Stomach (tissue), 9 donors: ENCODE results near the gene FAAP20. TPM values are rescaled to one million over a fixed set of nuclear protein-coding genes. Genes with fewer than 3 reads are reported as not detected.

Experiments
- DNase-seq, 2 donors: peaks; one replicate each; pipeline versions ENCODE4 v3.0.0 to v3.0.0-alpha.2; 2013 to 2019
- H3K27ac ChIP-seq, 5 donors: fragments of 200-600 bp in 4 of 5; sonication (generic) in 4 of 5; one replicate each; pipeline ENCODE4 v1.5.1; 2013 to 2019; ENCODE audit warnings: mild to moderate bottlenecking in 1 of 5, moderate library complexity in 1 of 5
- H3K27me3 ChIP-seq, 3 donors: fragments of 200-600 bp; sonication (generic); one replicate each; pipeline ENCODE4 v1.5.1; 2017 to 2019; ENCODE audit warnings: mixed run types in 1 of 3
- H3K36me3 ChIP-seq, 4 donors: fragments of 200-600 bp; sonication (generic); 1 replicate in 3 of 4; 2 replicates in 1 of 4; pipeline ENCODE4 v1.5.1; 2016 to 2019
- H3K4me1 ChIP-seq, 4 donors: fragments of 200-600 bp; sonication (generic); one replicate each; pipeline ENCODE4 v1.5.1; 2016 to 2019
- H3K4me3 ChIP-seq, 4 donors: fragments of 200-600 bp; sonication (generic) in 3 of 4; one replicate each; pipeline ENCODE4 v1.5.1; 2016 to 2019; ENCODE audit warnings: mild to moderate bottlenecking in 1 of 4
- H3K9me3 ChIP-seq, 4 donors: fragments of 200-600 bp; sonication (generic); one replicate each; pipeline ENCODE4 v1.5.1; 2016 to 2019
- EP300 ChIP-seq: sonication (generic); formaldehyde crosslinking; IDR thresholded peaks from one replicate; pipeline ENCODE4 v1.6.1; 2017; ENCODE audit warnings: antibody characterized with exemption
- POLR2A ChIP-seq, 4 donors: fragments of 450-650 bp; IDR thresholded peaks; one replicate each; pipeline ENCODE4 v1.6.1; 2016; ENCODE audit warnings: antibody characterized with exemption in 4 of 4, control low read depth in 2 of 4, mild to moderate bottlenecking in 1 of 4, moderate library complexity in 1 of 4
- POLR2AphosphoS5 ChIP-seq, 3 donors: sonication (generic); formaldehyde crosslinking; IDR thresholded peaks; one replicate each; pipeline ENCODE4 v1.6.1; 2016; ENCODE audit warnings: antibody characterized with exemption in 3 of 3
- WGBS, 5 donors: extraction: QIAGEN DNeasy Blood & Tissue Kit in 3 of 5; methylation state at CpG; one replicate each; pipeline versions ENCODE4 v1.1.5 to v1.1.7; 2013 to 2018; 5-methylcytosine and 5-hydroxymethylcytosine counted together
- intact Hi-C: fragments of 100-400 bp; cut with DNase I; formaldehyde crosslinking; loops from one replicate; pipeline ENCODE4 v1.15.1; 2023; ENCODE audit warnings: low total_unique reads
- polyA plus RNA-seq, 3 donors: library from polyadenylated mRNA; stranded (reverse); fragments of 200-250 nt; gene quantifications; one replicate each; pipeline ENCODE4 v1.2.3, GENCODE V29; 2013
- total RNA-seq, 5 donors: library from RNA; depleted of rRNA; stranded (reverse); fragments of >200 nt; gene quantifications; one replicate each; pipeline versions ENCODE4 v1.1.0 to v1.2.3, GENCODE V29; 2014 to 2016
- TF ChIP-seq, protein P1 (sequence below), 7 experiments: fragments of 450-650 bp in 4 of 7; fragments of 200-600 bp in 3 of 7; sonication (generic) in 3 of 7; IDR thresholded peaks; one replicate each; pipeline ENCODE4 v1.5.1; 2016 to 2019; ENCODE audit warnings: antibody characterized with exemption in 7 of 7, control low read depth in 2 of 7, mild to moderate bottlenecking in 1 of 7
- donor health status: healthy with polysubstance abuse.
- donor health status: Bipolar disorder and iron deficiency.
- donor health status: healthy.

Gene FAAP20
- total and polyA plus RNA-seq, 8 donors: 8.2 to 170 (median 67.1) TPM

DNA sequence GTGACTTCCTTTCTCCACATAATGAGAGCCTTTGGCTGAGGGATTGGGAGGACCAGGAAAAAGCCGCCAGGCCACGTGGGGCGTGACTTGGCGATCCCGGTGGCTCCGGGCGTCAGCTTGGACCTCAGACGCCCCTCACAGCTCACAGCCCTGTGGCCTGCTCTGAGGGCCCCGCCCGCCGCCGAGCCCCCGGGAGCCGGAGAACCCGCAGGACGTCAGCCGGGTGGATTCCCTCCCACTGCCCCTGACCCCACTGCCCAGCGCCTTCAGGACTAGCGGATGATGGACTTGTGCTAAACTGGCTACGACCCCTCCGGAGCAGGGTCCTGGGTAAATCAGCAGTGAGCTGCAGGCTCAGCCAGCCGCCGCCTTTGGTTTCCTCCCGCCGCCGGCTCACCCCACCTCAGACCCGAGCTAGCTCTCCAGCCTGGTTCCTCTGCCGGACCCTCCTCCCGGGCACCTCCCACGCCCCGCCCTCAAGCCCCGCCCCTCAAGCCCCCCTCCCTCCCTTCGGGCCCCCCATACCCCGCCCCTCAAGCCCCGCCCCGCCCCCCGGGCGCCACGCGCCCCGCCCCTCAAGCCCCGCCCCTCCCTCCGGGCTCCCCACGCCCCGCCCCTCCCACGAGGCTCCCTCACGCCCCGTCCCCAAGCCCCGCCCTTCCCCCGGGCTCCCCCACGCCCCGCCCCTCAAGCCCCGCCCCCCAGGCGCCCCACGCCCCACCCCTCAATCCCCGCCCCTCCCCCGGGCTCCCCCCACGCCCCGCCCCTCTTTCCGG is 10.0 kb upstream of the FAAP20 start:
- intact Hi-C loops: loop anchor here (10.0 kb wide), 1 partner anchor 100 kb away; no protein-coding TSS in a partner anchor
- TF ChIP-seq POLR2A (IDR thresholded peaks at IDR 0.05): no peak
- TF ChIP-seq POLR2AphosphoS5 (IDR thresholded peaks at IDR 0.05): peak in 2 of 3 donors; percentile 26 to 29
- 1 to 4% (median 3%) methylated on average over 19 to 51 of the region's 60 CpGs for WGBS, 5 donors
- peak; percentile 64 to 94 for DNase-seq
- H3K9me3 ChIP-seq: no peaks in the 10 kb centered on the region
- no peaks in the 10 kb centered on the region for H3K36me3 ChIP-seq
- no peaks in the 10 kb centered on the region for H3K27me3 ChIP-seq
- H3K4me1 ChIP-seq: peaks cover 66 to 83% (median 78%) of the 10 kb centered on the region in 4 donors
- H3K27ac ChIP-seq: peak overlapping the region; percentile 85 to 93 (median 91)
- H3K4me3 ChIP-seq: peak overlapping the region; percentile 48 to 57 (median 51)

DNA sequence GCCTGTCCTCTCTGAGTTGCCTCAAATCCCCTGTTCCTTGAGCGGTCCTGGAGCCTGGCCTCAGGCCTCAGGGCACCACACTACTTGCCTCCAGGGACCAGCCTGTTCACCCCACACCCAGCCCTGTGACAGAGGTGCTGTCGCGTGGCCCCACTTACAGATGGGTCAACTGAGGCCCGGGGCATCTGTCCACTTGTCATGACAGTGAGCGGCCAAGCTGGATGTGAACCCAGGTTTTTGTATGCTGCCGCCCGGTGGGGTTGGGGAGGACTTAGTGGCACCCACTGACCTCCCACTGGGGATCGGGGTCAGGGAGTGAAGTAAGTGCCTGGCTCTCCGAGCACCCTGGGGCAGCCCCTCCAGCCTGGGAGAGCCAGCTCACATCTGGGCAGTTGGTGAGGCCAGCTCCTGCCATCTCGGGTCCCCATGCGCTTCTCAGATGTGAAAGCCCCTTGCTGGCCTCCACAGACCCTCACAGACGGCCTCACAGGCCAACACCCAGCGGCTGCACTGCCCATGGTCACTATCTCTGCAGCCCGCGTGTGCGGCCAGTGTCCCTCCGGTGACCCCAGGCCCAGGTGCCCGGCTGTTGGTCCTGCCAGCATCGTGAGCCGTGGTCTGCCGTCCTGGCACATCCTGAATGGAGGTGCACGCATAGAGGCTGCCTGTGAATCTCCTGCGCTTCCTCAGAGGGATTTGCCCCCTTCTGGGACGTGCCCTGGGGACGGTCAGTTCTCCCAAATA is 9.3 kb upstream of the FAAP20 start:
- Histone ChIP-seq H3K36me3 (no peaks in the 10 kb centered on the region), H3K4me1 (peaks cover 64 to 83% (median 77%) of the 10 kb centered on the region in 4 donors), H3K27me3 (no peaks in the 10 kb centered on the region), H3K9me3 (no peaks in the 10 kb centered on the region), H3K27ac (peak overlapping the region; percentile 85 to 92 (median 89)), H3K4me3 (peak overlapping the region; percentile 48 to 57 (median 51))
- no peak for TF ChIP-seq POLR2AphosphoS5 (IDR thresholded peaks at IDR 0.05)
- TF ChIP-seq, protein P1, sequence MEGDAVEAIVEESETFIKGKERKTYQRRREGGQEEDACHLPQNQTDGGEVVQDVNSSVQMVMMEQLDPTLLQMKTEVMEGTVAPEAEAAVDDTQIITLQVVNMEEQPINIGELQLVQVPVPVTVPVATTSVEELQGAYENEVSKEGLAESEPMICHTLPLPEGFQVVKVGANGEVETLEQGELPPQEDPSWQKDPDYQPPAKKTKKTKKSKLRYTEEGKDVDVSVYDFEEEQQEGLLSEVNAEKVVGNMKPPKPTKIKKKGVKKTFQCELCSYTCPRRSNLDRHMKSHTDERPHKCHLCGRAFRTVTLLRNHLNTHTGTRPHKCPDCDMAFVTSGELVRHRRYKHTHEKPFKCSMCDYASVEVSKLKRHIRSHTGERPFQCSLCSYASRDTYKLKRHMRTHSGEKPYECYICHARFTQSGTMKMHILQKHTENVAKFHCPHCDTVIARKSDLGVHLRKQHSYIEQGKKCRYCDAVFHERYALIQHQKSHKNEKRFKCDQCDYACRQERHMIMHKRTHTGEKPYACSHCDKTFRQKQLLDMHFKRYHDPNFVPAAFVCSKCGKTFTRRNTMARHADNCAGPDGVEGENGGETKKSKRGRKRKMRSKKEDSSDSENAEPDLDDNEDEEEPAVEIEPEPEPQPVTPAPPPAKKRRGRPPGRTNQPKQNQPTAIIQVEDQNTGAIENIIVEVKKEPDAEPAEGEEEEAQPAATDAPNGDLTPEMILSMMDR (IDR thresholded peaks at IDR 0.05): no peak
- no peak for TF ChIP-seq POLR2A (IDR thresholded peaks at IDR 0.05)
- TF ChIP-seq EP300: no peak
- intact Hi-C loops: loop anchor here (10.0 kb wide), 1 partner anchor 101 kb away; no protein-coding TSS in a partner anchor
- no peak for DNase-seq
- 54 to 72% (median 59%) methylated on average over 13 to 25 of the region's 25 CpGs for WGBS, 5 donors

DNA sequence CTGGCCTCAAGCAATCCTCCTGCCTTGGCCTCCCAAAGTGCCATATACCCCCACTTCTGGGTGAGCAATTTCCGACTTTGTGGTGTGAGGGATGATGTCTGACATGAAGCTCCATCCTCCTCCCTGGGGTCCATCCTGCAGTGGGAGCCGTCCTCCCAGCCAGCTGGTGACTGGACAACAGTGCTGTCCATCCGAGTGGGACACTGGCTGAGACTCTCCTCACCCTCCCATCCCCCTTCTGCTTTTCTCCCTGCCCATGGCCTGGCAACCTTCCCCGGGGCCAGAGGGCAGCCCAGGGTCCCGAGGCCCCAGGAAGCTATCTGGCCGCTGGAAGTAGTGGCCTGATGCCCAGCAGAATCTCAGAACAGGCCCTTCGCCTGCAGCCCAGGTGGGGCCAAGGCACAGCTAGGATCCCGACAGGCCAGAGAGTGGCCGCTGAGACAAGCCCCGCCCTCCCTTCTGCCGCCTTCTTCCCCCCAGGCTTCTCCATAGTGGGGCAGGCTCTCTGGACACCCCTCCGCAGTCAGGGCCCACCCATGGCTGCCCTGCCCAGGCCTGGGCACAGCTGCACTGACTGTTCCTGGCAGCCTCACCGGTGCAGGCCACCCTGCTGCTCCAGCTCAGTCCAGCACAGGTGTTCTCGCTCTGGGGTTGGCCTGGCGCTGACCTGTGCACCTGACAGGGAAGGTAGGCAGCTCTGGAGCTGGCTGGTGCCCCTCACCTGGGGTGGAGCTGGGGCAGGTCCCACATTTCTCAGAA is 8.4 kb upstream of the FAAP20 start:
- Histone ChIP-seq H3K36me3 (no peaks in the 10 kb centered on the region), H3K9me3 (no peaks in the 10 kb centered on the region), H3K27ac (peak overlapping the region; percentile 85 to 92 (median 89)), H3K27me3 (no peaks in the 10 kb centered on the region), H3K4me1 (peaks cover 60 to 82% (median 76%) of the 10 kb centered on the region in 4 donors), H3K4me3 (no peak overlapping the region)
- intact Hi-C loops: loop anchor here (10.0 kb wide), 1 partner anchor 102 kb away; no protein-coding TSS in a partner anchor
- no peak for TF ChIP-seq POLR2A (IDR thresholded peaks at IDR 0.05)
- TF ChIP-seq, protein P1 (IDR thresholded peaks at IDR 0.05): no peak
- no peak for TF ChIP-seq EP300
- 68 to 89% (median 73%) methylated on average over 11 to 15 of the region's 15 CpGs for WGBS, 5 donors
- DNase-seq: peak in 1 of 2 donors; percentile 71

DNA sequence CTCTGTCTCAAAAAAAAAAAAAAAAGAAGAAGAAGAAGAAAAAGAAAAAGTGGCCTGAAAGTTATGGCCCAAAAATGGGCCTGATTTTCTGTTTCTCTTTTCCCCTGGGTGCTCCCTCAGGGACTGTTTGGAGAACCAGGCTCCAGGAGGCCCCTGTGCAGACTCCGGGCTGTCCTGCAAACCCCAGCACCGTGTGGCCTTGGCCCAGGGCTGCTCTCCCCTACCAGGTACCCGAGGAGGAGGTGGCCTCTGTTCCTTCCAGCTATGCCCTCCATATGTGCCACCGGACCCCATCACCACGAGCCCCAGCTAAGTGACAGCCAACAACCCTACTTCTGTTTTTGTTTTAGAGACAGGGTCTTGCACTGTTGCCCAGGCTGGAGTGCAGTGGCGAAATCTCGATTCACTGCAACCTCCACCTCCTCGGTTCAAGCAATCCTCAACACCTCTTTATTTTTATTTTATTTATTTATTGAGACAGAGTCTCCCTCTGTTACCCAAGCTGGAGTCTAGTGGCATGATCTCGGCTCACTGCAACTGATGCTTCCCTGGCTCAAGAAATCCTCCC is 7.5 kb upstream of the FAAP20 start:
- Histone ChIP-seq H3K9me3 (no peaks in the 10 kb centered on the region), H3K36me3 (no peaks in the 10 kb centered on the region), H3K4me1 (peaks cover 51 to 74% (median 70%) of the 10 kb centered on the region in 4 donors), H3K27me3 (no peaks in the 10 kb centered on the region), H3K4me3 (no peak overlapping the region), H3K27ac (peak overlapping the region in 2 of 5 donors; percentile 89 to 91)
- 88 to 95% (median 92%) methylated on average over 9 of the region's 9 CpGs for WGBS, 5 donors
- TF ChIP-seq POLR2A (IDR thresholded peaks at IDR 0.05) (no peak), POLR2AphosphoS5 (IDR thresholded peaks at IDR 0.05) (no peak), EP300 (no peak)
- TF ChIP-seq, protein P1 (IDR thresholded peaks at IDR 0.05): no peak
- intact Hi-C loops: loop anchor here (10.0 kb wide), 1 partner anchor 103 kb away; no protein-coding TSS in a partner anchor
- DNase-seq: no peak
